D721Med (cell line): ENCODE data around the gene IL31RA.

Experiments used
- DNase-seq: peaks from one replicate; pipeline ENCODE4 v3.0.0; 2011; ENCODE audit warnings: low spot score; ENCODE audit not compliant: insufficient read length
- FAIRE-seq: peaks from 2 replicates; lab custom pipeline; 2011; peaks lifted over from hg19 to GRCh38; lab: Jason Lieb, UNC
- TF ChIP-seq, protein P1 (sequence below): IDR thresholded peaks from 2 replicates; pipeline ENCODE4 v1.5.1; 2012; ENCODE audit warnings: mild to moderate bottlenecking, control low read depth; ENCODE audit not compliant: insufficient read depth; ENCODE audit errors: missing control alignments

Gene IL31RA

DNA sequence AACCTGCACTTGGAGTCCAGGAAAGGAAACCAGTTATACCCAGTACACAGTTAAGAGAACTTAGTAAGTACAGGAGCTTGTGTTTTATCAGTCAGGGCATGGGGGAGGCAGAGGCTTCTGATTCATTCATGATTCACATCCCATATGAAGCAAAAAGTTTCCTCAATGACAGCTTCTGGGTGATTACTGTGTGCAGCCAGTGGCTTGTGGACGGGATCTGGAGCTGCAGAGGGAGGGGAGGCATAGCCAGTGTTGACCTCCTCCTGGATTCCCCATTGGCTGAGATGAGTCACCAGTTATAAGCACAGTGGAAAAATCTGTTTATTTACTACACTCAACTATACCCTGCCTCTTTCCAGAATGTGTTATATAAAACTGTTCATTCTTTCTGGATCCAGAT lies 17.7 kb downstream of the IL31RA start:
- FAIRE-seq (no peak), DNase-seq (no peak)
- TF ChIP-seq, protein P1, sequence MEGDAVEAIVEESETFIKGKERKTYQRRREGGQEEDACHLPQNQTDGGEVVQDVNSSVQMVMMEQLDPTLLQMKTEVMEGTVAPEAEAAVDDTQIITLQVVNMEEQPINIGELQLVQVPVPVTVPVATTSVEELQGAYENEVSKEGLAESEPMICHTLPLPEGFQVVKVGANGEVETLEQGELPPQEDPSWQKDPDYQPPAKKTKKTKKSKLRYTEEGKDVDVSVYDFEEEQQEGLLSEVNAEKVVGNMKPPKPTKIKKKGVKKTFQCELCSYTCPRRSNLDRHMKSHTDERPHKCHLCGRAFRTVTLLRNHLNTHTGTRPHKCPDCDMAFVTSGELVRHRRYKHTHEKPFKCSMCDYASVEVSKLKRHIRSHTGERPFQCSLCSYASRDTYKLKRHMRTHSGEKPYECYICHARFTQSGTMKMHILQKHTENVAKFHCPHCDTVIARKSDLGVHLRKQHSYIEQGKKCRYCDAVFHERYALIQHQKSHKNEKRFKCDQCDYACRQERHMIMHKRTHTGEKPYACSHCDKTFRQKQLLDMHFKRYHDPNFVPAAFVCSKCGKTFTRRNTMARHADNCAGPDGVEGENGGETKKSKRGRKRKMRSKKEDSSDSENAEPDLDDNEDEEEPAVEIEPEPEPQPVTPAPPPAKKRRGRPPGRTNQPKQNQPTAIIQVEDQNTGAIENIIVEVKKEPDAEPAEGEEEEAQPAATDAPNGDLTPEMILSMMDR: no peak

- TF ChIP-seq, protein P1: no peak
- no peak for DNase-seq
- FAIRE-seq: no peak
Observed at GRCh38 chr5:55869847-55870246, 18.7 kb downstream of the IL31RA start.

DNA sequence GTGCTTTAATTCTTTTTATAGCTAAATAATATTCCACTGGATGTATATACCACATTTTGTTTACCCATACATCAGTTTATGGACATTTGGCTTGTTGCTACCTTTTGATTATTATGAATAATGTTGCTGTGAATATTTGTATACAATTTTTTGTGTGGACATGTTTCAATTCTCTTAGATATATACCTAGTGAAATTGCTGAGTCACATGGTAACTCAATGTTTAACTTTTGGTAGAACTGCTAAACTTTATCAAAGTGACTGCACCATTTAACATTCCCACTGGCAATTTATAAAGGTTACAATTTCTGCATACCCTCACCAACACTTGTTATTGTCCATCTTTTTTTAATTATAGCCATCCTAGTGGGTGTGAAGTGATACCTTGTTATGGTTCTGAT lies 22.1 kb downstream of the IL31RA start:
- DNase-seq (no peak), FAIRE-seq (no peak)
- TF ChIP-seq, protein P1: no peak

GRCh38 chr5:55877655-55878054 lies 26.5 kb downstream of the IL31RA start:
- FAIRE-seq (no peak), DNase-seq (no peak)
- TF ChIP-seq, protein P1: no peak

DNA sequence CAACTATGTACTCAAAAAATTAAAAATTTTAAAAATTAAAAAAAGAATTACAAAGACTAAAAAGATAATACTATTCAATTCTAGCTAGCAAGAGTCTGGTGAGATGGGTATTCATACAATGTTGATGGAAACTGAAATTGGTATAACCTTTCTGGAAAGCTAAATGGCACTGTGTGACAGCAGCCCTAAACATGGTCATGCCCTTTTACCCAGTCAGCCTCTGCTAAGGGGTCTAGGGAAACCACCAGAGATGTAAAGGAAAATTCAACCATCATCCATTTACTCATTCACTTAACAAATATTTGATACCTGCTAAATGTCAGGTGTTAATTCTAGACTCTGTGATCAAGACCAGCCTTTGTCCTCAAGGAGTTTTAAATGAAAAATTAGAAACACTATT lies 29.3 kb downstream of the IL31RA start:
- TF ChIP-seq, protein P1: no peak
- DNase-seq (no peak), FAIRE-seq (no peak)

DNA sequence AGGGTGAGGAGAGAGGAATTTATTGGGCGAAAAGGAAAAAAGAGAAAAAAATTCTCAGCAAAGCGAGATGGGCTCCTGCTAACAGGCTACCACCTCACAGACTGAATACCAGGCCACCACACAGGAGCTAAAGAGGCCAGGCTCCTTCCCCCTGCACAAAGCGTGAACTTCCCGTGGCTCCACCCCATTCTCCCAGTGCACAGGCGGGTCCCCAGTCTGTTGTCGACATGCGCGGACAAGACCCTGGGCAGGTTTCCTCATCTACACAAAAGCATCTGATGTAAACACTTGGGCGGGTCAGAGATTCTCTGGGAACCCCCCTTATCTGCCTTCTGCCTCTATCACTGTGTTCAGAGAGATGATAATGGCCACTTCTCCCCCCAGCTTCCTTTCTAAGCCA lies 34.2 kb downstream of the IL31RA start:
- FAIRE-seq (no peak), DNase-seq (no peak)
- TF ChIP-seq, protein P1: no peak

DNA sequence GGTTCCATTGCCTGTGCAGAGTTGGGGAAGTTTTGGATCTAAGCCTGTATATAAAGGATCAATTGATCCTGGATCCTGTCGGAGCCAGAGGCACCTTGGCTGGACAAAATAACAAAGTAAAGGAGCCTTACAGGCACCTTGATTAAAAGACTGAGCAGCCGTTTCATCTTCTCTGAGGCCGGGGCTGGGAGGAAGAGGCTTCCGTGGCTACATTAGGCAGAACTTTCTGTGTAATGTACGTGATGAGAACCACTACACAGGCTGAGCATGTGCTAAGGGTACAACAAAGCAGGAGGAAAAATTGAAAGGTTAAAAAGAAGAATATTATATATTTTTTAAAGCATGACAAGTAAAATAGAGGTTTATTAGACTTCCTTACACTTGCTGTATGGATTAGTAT lies 37.0 kb downstream of the IL31RA start:
- FAIRE-seq (no peak), DNase-seq (no peak)
- TF ChIP-seq, protein P1: no peak
